HepG2 (cell line): Measurements from ENCODE around the gene PEX10. TPM values are rescaled to one million over a fixed set of nuclear protein-coding genes. Genes with fewer than 3 reads are reported as not detected.

Source experiments
- CHD4 ChIP-seq: fragments of 200-600 bp; sonication (generic); IDR thresholded peaks from 2 replicates; pipeline ENCODE4 v1.7.0; 2017; ENCODE audit warnings: mild to moderate bottlenecking, low read length, borderline replicate concordance
- FOXA1 ChIP-seq, 2 experiments: fragments of 450-650 bp in 1 of 2; sonication (generic) in 1 of 2; formaldehyde crosslinking in 1 of 2; IDR thresholded peaks; 2 replicates each; pipeline versions ENCODE4 v1.4.0 to v1.6.1; 2016 to 2020; ENCODE audit warnings: missing genetic modification reagents in 1 of 2
- KDM2A ChIP-seq: sonication (generic); formaldehyde crosslinking; IDR thresholded peaks from 2 replicates; pipeline ENCODE4 v1.4.0; 2020; ENCODE audit warnings: low read depth, missing genetic modification reagents, borderline replicate concordance
- LCORL ChIP-seq, 2 experiments: fragments of 450-650 bp in 1 of 2; sonication (generic) in 1 of 2; formaldehyde crosslinking in 1 of 2; IDR thresholded peaks; 2 replicates each; pipeline versions ENCODE4 v1.5.0 to v1.6.1; 2017 to 2020; ENCODE audit warnings: antibody characterized with exemption in 1 of 2, missing genetic modification reagents in 1 of 2
- MLLT10 ChIP-seq: sonication (generic); formaldehyde crosslinking; IDR thresholded peaks from 2 replicates; pipeline ENCODE4 v1.4.0; 2020; ENCODE audit warnings: missing genetic modification reagents
- PHF21A ChIP-seq: sonication (generic); formaldehyde crosslinking; IDR thresholded peaks from 2 replicates; pipeline ENCODE4 v1.5.0; 2020; ENCODE audit warnings: mild to moderate bottlenecking, missing genetic modification reagents
- RAD21 ChIP-seq: fragments of 450-650 bp; formaldehyde crosslinking; IDR thresholded peaks from 2 replicates; pipeline ENCODE4 v1.5.0; 2020; ENCODE audit warnings: mild to moderate bottlenecking
- RXRA ChIP-seq: sonication (generic); formaldehyde crosslinking; IDR thresholded peaks from 2 replicates; pipeline ENCODE4 v1.5.1; 2020; ENCODE audit warnings: missing genetic modification reagents
- XRCC5 ChIP-seq: fragments of 200-400 bp; formaldehyde crosslinking; optimal IDR thresholded peaks from 2 replicates; pipeline ENCODE3; 2017; ENCODE audit warnings: mild to moderate bottlenecking, low read length
- ZFX ChIP-seq: sonication (generic); formaldehyde crosslinking; IDR thresholded peaks from 2 replicates; pipeline ENCODE4 v1.4.0; 2020; ENCODE audit warnings: mild to moderate bottlenecking, low read depth, missing genetic modification reagents, moderate library complexity
- ZNF225 ChIP-seq: sonication (generic); formaldehyde crosslinking; IDR thresholded peaks from 2 replicates; pipeline ENCODE4 v1.4.0; 2020; ENCODE audit warnings: mild to moderate bottlenecking, missing genetic modification reagents
- ZNF263 ChIP-seq: sonication (generic); formaldehyde crosslinking; IDR thresholded peaks from 2 replicates; pipeline ENCODE4 v1.4.0; 2020; ENCODE audit warnings: missing genetic modification reagents
- ZNF7 ChIP-seq: IDR thresholded peaks from 2 replicates; pipeline ENCODE4 v1.6.1; 2016; ENCODE audit warnings: missing biosample characterization, missing genetic modification reagents
- polyA plus RNA-seq, 8 experiments: library from polyadenylated mRNA; depleted of rRNA in 3 of 8; stranded (reverse) in 7 of 8; unstranded in 1 of 8; fragments of >200 nt; fragmentation: Illumina TruSeq in 4 of 8; extraction: Trizol in 4 of 8; gene quantifications; 2 replicates each; pipeline versions ENCODE4 v1.2.1 to v1.2.3, GENCODE V29; 2011 to 2016; ENCODE audit warnings: low read depth in 4 of 8, missing spikeins in 1 of 8, mixed read lengths in 1 of 8; ENCODE audit not compliant: insufficient read depth in 1 of 8
- total RNA-seq, 5 experiments: library from RNA; depleted of rRNA; stranded (reverse); fragments of >200 nt; fragmentation: Illumina TruSeq; extraction: Trizol; gene quantifications; 2 replicates each; pipeline ENCODE4 v1.2.3, GENCODE V29; 2016; ENCODE audit warnings: low read depth in 1 of 5
- TF ChIP-seq, protein P1 (sequence below): sonication (generic); formaldehyde crosslinking; IDR thresholded peaks from 2 replicates; pipeline ENCODE4 v1.4.0; 2020; ENCODE audit warnings: missing genetic modification reagents
- TF ChIP-seq, protein P2 (sequence below): sonication (generic); formaldehyde crosslinking; IDR thresholded peaks from 2 replicates; pipeline ENCODE4 v1.5.1; 2020; ENCODE audit warnings: mild to moderate bottlenecking, moderate library complexity, missing genetic modification reagents
- TF ChIP-seq, protein P3 (sequence below): sonication (generic); formaldehyde crosslinking; IDR thresholded peaks from 2 replicates; pipeline ENCODE4 v1.4.0; 2020; ENCODE audit warnings: mild to moderate bottlenecking, missing genetic modification reagents
- TF ChIP-seq, protein P4 (sequence below): sonication (generic); formaldehyde crosslinking; IDR thresholded peaks from 2 replicates; pipeline ENCODE4 v1.5.0; 2020; ENCODE audit warnings: mild to moderate bottlenecking, missing genetic modification reagents
- TF ChIP-seq, protein P5 (sequence below), 2 experiments: sonication (generic) in 1 of 2; formaldehyde crosslinking in 1 of 2; IDR thresholded peaks; 2 replicates each; pipeline versions ENCODE4 v1.4.0 to v1.6.1; 2018 to 2020; ENCODE audit warnings: missing genetic modification reagents in 2 of 2, borderline replicate concordance in 1 of 2, low read depth in 1 of 2, mild to moderate bottlenecking in 1 of 2, missing biosample characterization in 1 of 2

The PEX10 gene
- total and polyA plus RNA-seq, 2 of the 13 experiments (the other 11 are each of a cell fraction or from before 2014, with no cell fraction given) = 16.1 to 39.6 TPM

DNA sequence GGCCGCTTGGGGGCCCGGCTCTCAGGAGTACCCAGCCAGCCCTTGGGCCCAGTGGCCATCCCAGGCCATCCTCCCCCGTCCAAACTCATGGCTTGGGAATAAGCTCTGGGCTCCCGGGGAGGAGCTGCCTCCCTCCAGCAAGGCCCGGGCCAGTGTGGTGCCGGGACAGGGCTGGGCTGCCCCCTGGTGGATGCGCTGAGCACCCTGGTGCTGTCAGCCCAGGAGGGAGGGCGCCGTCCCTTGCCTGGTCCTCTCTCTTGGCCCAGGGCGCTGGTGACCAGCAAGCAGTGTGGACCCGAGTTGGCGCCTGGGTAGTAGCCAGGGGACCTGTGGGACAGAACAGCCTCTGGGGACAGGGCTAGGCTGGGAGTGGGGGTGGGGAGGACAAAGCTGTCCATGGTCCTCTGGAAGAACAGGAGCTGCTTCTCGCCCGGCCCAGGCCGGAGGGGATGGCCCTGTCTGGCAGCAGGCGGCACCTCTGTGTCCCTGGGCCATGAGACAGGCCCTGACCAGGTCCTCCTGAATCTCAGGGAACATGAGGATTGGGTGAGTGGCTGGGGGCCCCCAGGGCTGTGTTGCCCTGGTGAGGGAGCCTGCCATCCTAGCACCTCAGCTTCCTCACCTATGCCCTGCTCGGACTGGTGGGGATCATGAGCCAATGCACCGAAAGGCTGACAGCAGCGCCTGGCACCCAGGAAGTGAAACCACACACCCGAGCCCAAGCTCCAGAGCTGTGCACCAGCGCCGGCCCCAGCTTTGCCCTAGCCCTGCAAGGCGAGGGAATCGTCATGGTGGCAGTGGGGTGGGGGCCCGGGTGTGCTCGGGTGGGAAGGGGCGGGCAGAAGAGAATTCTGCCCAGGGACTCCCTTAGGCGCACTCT is 30.4 kb downstream of the PEX10 start (continued):
- TF ChIP-seq, protein P1, sequence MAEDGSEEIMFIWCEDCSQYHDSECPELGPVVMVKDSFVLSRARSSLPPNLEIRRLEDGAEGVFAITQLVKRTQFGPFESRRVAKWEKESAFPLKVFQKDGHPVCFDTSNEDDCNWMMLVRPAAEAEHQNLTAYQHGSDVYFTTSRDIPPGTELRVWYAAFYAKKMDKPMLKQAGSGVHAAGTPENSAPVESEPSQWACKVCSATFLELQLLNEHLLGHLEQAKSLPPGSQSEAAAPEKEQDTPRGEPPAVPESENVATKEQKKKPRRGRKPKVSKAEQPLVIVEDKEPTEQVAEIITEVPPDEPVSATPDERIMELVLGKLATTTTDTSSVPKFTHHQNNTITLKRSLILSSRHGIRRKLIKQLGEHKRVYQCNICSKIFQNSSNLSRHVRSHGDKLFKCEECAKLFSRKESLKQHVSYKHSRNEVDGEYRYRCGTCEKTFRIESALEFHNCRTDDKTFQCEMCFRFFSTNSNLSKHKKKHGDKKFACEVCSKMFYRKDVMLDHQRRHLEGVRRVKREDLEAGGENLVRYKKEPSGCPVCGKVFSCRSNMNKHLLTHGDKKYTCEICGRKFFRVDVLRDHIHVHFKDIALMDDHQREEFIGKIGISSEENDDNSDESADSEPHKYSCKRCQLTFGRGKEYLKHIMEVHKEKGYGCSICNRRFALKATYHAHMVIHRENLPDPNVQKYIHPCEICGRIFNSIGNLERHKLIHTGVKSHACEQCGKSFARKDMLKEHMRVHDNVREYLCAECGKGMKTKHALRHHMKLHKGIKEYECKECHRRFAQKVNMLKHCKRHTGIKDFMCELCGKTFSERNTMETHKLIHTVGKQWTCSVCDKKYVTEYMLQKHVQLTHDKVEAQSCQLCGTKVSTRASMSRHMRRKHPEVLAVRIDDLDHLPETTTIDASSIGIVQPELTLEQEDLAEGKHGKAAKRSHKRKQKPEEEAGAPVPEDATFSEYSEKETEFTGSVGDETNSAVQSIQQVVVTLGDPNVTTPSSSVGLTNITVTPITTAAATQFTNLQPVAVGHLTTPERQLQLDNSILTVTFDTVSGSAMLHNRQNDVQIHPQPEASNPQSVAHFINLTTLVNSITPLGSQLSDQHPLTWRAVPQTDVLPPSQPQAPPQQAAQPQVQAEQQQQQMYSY (CRISPR knock-in tag) = 0 out of 2 replicates have a peak, but pooled peaks have one; percentile 8
- peak; percentile 73 for TF ChIP-seq ZFX (CRISPR knock-in tag)
- peak; percentile 20; the same call in 1 of the 2 replicates for TF ChIP-seq PHF21A
- peak; percentile 85 for TF ChIP-seq XRCC5
- TF ChIP-seq, protein P2, sequence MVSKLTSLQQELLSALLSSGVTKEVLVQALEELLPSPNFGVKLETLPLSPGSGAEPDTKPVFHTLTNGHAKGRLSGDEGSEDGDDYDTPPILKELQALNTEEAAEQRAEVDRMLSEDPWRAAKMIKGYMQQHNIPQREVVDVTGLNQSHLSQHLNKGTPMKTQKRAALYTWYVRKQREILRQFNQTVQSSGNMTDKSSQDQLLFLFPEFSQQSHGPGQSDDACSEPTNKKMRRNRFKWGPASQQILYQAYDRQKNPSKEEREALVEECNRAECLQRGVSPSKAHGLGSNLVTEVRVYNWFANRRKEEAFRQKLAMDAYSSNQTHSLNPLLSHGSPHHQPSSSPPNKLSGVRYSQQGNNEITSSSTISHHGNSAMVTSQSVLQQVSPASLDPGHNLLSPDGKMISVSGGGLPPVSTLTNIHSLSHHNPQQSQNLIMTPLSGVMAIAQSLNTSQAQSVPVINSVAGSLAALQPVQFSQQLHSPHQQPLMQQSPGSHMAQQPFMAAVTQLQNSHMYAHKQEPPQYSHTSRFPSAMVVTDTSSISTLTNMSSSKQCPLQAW (CRISPR knock-in tag) = peak; percentile 39
- TF ChIP-seq MLLT10 (CRISPR knock-in tag) = no peak
- TF ChIP-seq ZNF225 (CRISPR knock-in tag) = no peak
- TF ChIP-seq, protein P3, sequence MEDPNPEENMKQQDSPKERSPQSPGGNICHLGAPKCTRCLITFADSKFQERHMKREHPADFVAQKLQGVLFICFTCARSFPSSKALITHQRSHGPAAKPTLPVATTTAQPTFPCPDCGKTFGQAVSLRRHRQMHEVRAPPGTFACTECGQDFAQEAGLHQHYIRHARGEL (CRISPR knock-in tag) = no peak
- peak; percentile 69; the same call in 1 of the 2 replicates for TF ChIP-seq KDM2A
- TF ChIP-seq RXRA = no peak; the same call in 1 of the 2 replicates
- no peak for TF ChIP-seq LCORL (IDR thresholded peaks at IDR 0.05)
- TF ChIP-seq LCORL (CRISPR knock-in tag; IDR thresholded peaks at IDR 0.05) = 0 out of 2 replicates have a peak, but pooled peaks have one; percentile 40
- no peak for TF ChIP-seq ZNF7
- TF ChIP-seq FOXA1 (IDR thresholded peaks at IDR 0.05) = no peak
- TF ChIP-seq FOXA1 (CRISPR knock-in tag; IDR thresholded peaks at IDR 0.05) = peak; percentile 17; the same call in 1 of the 2 replicates
- TF ChIP-seq, protein P4, sequence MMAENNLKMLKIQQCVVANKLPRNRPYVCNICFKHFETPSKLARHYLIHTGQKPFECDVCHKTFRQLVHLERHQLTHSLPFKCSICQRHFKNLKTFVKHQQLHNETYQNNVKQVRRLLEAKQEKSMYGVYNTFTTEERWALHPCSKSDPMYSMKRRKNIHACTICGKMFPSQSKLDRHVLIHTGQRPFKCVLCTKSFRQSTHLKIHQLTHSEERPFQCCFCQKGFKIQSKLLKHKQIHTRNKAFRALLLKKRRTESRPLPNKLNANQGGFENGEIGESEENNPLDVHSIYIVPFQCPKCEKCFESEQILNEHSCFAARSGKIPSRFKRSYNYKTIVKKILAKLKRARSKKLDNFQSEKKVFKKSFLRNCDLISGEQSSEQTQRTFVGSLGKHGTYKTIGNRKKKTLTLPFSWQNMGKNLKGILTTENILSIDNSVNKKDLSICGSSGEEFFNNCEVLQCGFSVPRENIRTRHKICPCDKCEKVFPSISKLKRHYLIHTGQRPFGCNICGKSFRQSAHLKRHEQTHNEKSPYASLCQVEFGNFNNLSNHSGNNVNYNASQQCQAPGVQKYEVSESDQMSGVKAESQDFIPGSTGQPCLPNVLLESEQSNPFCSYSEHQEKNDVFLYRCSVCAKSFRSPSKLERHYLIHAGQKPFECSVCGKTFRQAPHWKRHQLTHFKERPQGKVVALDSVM (CRISPR knock-in tag) = peak; percentile 37; the same call in 1 of the 2 replicates
- no peak for TF ChIP-seq CHD4
- TF ChIP-seq, protein P5, sequence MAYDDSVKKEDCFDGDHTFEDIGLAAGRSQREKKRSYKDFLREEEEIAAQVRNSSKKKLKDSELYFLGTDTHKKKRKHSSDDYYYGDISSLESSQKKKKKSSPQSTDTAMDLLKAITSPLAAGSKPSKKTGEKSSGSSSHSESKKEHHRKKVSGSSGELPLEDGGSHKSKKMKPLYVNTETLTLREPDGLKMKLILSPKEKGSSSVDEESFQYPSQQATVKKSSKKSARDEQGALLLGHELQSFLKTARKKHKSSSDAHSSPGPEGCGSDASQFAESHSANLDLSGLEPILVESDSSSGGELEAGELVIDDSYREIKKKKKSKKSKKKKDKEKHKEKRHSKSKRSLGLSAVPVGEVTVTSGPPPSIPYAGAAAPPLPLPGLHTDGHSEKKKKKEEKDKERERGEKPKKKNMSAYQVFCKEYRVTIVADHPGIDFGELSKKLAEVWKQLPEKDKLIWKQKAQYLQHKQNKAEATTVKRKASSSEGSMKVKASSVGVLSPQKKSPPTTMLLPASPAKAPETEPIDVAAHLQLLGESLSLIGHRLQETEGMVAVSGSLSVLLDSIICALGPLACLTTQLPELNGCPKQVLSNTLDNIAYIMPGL (CRISPR knock-in tag; IDR thresholded peaks at IDR 0.05; ENCODE audit: borderline replicate concordance in 1 of 2, low read depth in 1 of 2) = peak; percentile 52 to 76; a peak in 2 of 4 replicates
- TF ChIP-seq ZNF263 (CRISPR knock-in tag) = peak; percentile 70
- peak; percentile 93 for TF ChIP-seq RAD21 (CRISPR knock-in tag)
